Measurements from ENCODE around the gene HSBP1.

The HSBP1 gene

GRCh38 chr16:83849421-83849820 is 41.6 kb downstream of the HSBP1 start:
- H3K4me3 ChIP-seq (ENCODE audit: low read depth, low read length) = no peak overlapping the region
- TF ChIP-seq CTCF (IDR thresholded peaks at IDR 0.05; ENCODE audit: low read depth, low read length) = no peak
- no peak for DNase-seq (ENCODE audit: low read depth, low spot score)
- in situ Hi-C loops (cut with HindIII; ENCODE audit: low sequenced_read_pairs) = no loop called here

- DNase-seq (ENCODE audit: low read depth, low spot score) = no peak
- no peak for TF ChIP-seq CTCF (IDR thresholded peaks at IDR 0.05; ENCODE audit: low read depth, low read length)
- H3K4me3 ChIP-seq (ENCODE audit: low read depth, low read length) = no peak overlapping the region
- in situ Hi-C loops (cut with HindIII; ENCODE audit: low sequenced_read_pairs) = no loop called here
These were observed 43.2 kb downstream of the HSBP1 start for GRCh38 chr16:83850947-83851346.

- TF ChIP-seq CTCF (IDR thresholded peaks at IDR 0.05; ENCODE audit: low read depth, low read length) = no peak
- in situ Hi-C loops (cut with HindIII; ENCODE audit: low sequenced_read_pairs) = no loop called here
- no peak overlapping the region for H3K4me3 ChIP-seq (ENCODE audit: low read depth, low read length)
- no peak for DNase-seq (ENCODE audit: low read depth, low spot score)
These were observed 43.7 kb downstream of the HSBP1 start for GRCh38 chr16:83851473-83851872.

GRCh38 chr16:83852774-83853173 is 45.0 kb downstream of the HSBP1 start:
- H3K4me3 ChIP-seq (ENCODE audit: low read depth, low read length) = no peak overlapping the region
- in situ Hi-C loops (cut with HindIII; ENCODE audit: low sequenced_read_pairs) = no loop called here
- no peak for DNase-seq (ENCODE audit: low read depth, low spot score)
- TF ChIP-seq CTCF (IDR thresholded peaks at IDR 0.05; ENCODE audit: low read depth, low read length) = no peak

GRCh38 chr16:83853834-83854233 is 46.1 kb downstream of the HSBP1 start:
- H3K4me3 ChIP-seq (ENCODE audit: low read depth, low read length) = no peak overlapping the region
- no peak for TF ChIP-seq CTCF (IDR thresholded peaks at IDR 0.05; ENCODE audit: low read depth, low read length)
- DNase-seq (ENCODE audit: low read depth, low spot score) = no peak
- in situ Hi-C loops (cut with HindIII; ENCODE audit: low sequenced_read_pairs) = no loop called here

GRCh38 chr16:83854420-83854819 is 46.6 kb downstream of the HSBP1 start:
- H3K4me3 ChIP-seq (ENCODE audit: low read depth, low read length) = no peak overlapping the region
- DNase-seq (ENCODE audit: low read depth, low spot score) = no peak
- no peak for TF ChIP-seq CTCF (IDR thresholded peaks at IDR 0.05; ENCODE audit: low read depth, low read length)
- in situ Hi-C loops (cut with HindIII; ENCODE audit: low sequenced_read_pairs) = no loop called here

- H3K4me3 ChIP-seq (ENCODE audit: low read depth, low read length) = no peak overlapping the region
- in situ Hi-C loops (cut with HindIII; ENCODE audit: low sequenced_read_pairs) = no loop called here
- no peak for DNase-seq (ENCODE audit: low read depth, low spot score)
- no peak for TF ChIP-seq CTCF (IDR thresholded peaks at IDR 0.05; ENCODE audit: low read depth, low read length)
These were observed 49.0 kb downstream of the HSBP1 start for GRCh38 chr16:83856792-83857191.

Data from astrocyte of the spinal cord (primary cell).